SK-N-SH (cell line): ENCODE data around the gene SPIRE2. TPM values are rescaled to one million over a fixed set of nuclear protein-coding genes. Genes with fewer than 3 reads are reported as not detected.

Source experiments
- CTCF ChIA-PET: fragments of 300-600, 350-600 bp; formaldehyde crosslinking; extraction: SDS; loops from one replicate; lab custom pipeline; 2021; lab: Yijun Ruan, JAX
- POLR2A ChIA-PET: fragments of 350-600 bp; sonication (Branson Sonifier 250); formaldehyde crosslinking; extraction: SDS; loops from one replicate; lab custom pipeline; 2020; ENCODE audit warnings: antibody characterized with exemption, inconsistent platforms; lab: Yijun Ruan, JAX
- DNase-seq: peaks from one replicate; pipeline ENCODE4 v3.0.0; 2012
- H2AFZ ChIP-seq: fragments of 200-600 bp; sonication (generic); 2 replicates; pipeline ENCODE4 v1.8.1; 2016; ENCODE audit warnings: antibody characterized with exemption, mild to moderate bottlenecking, low read depth
- H3F3A ChIP-seq: fragments of 200-600 bp; sonication (generic); replicated peaks from 2 replicates; pipeline ENCODE3; 2016; ENCODE audit warnings: antibody characterized with exemption, mild to moderate bottlenecking; ENCODE audit not compliant: insufficient read depth
- H3K27ac ChIP-seq, 2 experiments: fragments of 200-500 bp in 1 of 2; fragments of 200-600 bp in 1 of 2; sonication (Bioruptor generic) in 1 of 2; sonication (generic), shearing (Covaris generic) in 1 of 2; 2 replicates each; pipeline versions ENCODE4 v1.5.1 to v1.6.1; 2014 to 2016; ENCODE audit warnings: low read depth in 2 of 2, inconsistent platforms in 1 of 2, low read length in 1 of 2, mild to moderate bottlenecking in 1 of 2, mixed read lengths in 1 of 2
- H3K27me3 ChIP-seq: fragments of 200-600 bp; sonication (generic), shearing (Covaris generic); 2 replicates; pipeline ENCODE4 v1.6.1; 2016; ENCODE audit warnings: mixed run types; ENCODE audit not compliant: insufficient read depth
- H3K36me3 ChIP-seq, 2 experiments: fragments of 200-500 bp in 1 of 2; fragments of 200-600 bp in 1 of 2; sonication (Bioruptor generic) in 1 of 2; sonication (generic) in 1 of 2; replicated peaks in 1 of 2; 2 replicates each; pipeline versions ENCODE3 to v1.5.1; 2014 to 2016; ENCODE audit warnings: low read length in 1 of 2, mild to moderate bottlenecking in 1 of 2; ENCODE audit not compliant: insufficient read depth in 2 of 2, control insufficient read depth in 1 of 2
- H3K4me1 ChIP-seq, 2 experiments: fragments of 200-500 bp in 1 of 2; fragments of 200-600 bp in 1 of 2; sonication (Bioruptor generic) in 1 of 2; sonication (generic), shearing (Covaris generic) in 1 of 2; 2 replicates each; pipeline versions ENCODE4 v1.5.1 to v1.6.1; 2014 to 2016; ENCODE audit warnings: low read depth in 1 of 2, low read length in 1 of 2, mixed run types in 1 of 2; ENCODE audit not compliant: insufficient read depth in 2 of 2, control insufficient read depth in 1 of 2
- H3K4me2 ChIP-seq: fragments of 200-600 bp; sonication (generic), shearing (Covaris generic); 2 replicates; pipeline ENCODE4 v1.6.1; 2017; ENCODE audit warnings: mixed run types
- H3K4me3 ChIP-seq, 2 experiments: fragments of 200-500 bp in 1 of 2; fragments of 200-600 bp in 1 of 2; sonication (Bioruptor generic) in 1 of 2; sonication (generic), shearing (Covaris generic) in 1 of 2; 2 replicates each; pipeline versions ENCODE4 v1.5.1 to v1.8.1; 2014 to 2016; ENCODE audit warnings: low read depth in 2 of 2, inconsistent platforms in 1 of 2, low read length in 1 of 2, mild to moderate bottlenecking in 1 of 2, mixed read lengths in 1 of 2, moderate library complexity in 1 of 2
- H3K79me2 ChIP-seq: fragments of 200-600 bp; sonication (generic); 2 replicates; pipeline ENCODE4 v1.8.1; 2017; ENCODE audit warnings: mild to moderate bottlenecking; ENCODE audit not compliant: insufficient read depth
- H3K9ac ChIP-seq: fragments of 200-600 bp; sonication (generic); 2 replicates; pipeline ENCODE4 v1.6.1; 2017; ENCODE audit warnings: mixed run types
- H3K9me2 ChIP-seq: fragments of 200-600 bp; sonication (generic); 2 replicates; pipeline ENCODE4 v1.6.1; 2017; ENCODE audit warnings: mixed run types
- H3K9me3 ChIP-seq: fragments of 200-600 bp; sonication (generic); 2 replicates; pipeline ENCODE4 v1.6.1; 2017; ENCODE audit warnings: mixed run types, mild to moderate bottlenecking, moderate library complexity
- H4K20me1 ChIP-seq: fragments of 200-600 bp; sonication (generic); 2 replicates; pipeline ENCODE4 v1.6.1; 2017; ENCODE audit warnings: mild to moderate bottlenecking, mixed run types; ENCODE audit not compliant: insufficient read depth
- CTCF ChIP-seq: fragments of 200-600 bp; sonication (generic); IDR thresholded peaks from 2 replicates; pipeline ENCODE4 v1.6.1; 2017; ENCODE audit warnings: antibody characterized with exemption, mild to moderate bottlenecking, moderate library complexity
- ELF1 ChIP-seq: IDR thresholded peaks from 2 replicates; pipeline ENCODE4 v1.4.0; 2012
- EP300 ChIP-seq, 2 experiments: IDR thresholded peaks; 2 replicates each; pipeline versions ENCODE4 v1.4.0 to v1.6.1; 2012; ENCODE audit warnings: borderline replicate concordance in 1 of 2, low read depth in 1 of 2, low read length in 1 of 2
- EZH2phosphoT487 ChIP-seq: fragments of 200-600 bp; sonication (generic); IDR thresholded peaks from 2 replicates; pipeline ENCODE4 v1.6.1; 2017; ENCODE audit warnings: low read depth, mixed run types, mild to moderate bottlenecking, antibody characterized with exemption, moderate library complexity, borderline replicate concordance
- FOXJ3 ChIP-seq: sonication (generic); formaldehyde crosslinking; IDR thresholded peaks from 2 replicates; pipeline ENCODE4 v1.5.1; 2020; ENCODE audit warnings: mild to moderate bottlenecking, missing genetic modification reagents
- GABPA ChIP-seq: IDR thresholded peaks from 2 replicates; pipeline ENCODE4 v1.4.0; 2012; ENCODE audit warnings: low read depth, mild to moderate bottlenecking
- IRF3 ChIP-seq: fragments of 150-350 bp; IDR thresholded peaks from 2 replicates; pipeline ENCODE4 v1.6.1; 2016; ENCODE audit warnings: mild to moderate bottlenecking, low read depth, low read length
- NFIC ChIP-seq: IDR thresholded peaks from 2 replicates; pipeline ENCODE4 v1.4.0; 2012; ENCODE audit warnings: borderline replicate concordance
- PBX3 ChIP-seq: IDR thresholded peaks from 2 replicates; pipeline ENCODE4; 2012
- POLR2AphosphoS5 ChIP-seq: IDR thresholded peaks from 2 replicates; pipeline ENCODE4 v1.6.1; 2012; ENCODE audit warnings: low read depth, low read length
- RFX5 ChIP-seq: IDR thresholded peaks from 2 replicates; pipeline ENCODE4 v1.6.1; 2012; ENCODE audit warnings: mild to moderate bottlenecking, improper control_type of control experiment, low read length
- SMC3 ChIP-seq: IDR thresholded peaks from 2 replicates; pipeline ENCODE4 v1.6.1; 2012; ENCODE audit warnings: low read depth, low read length, improper control_type of control experiment
- TCF12 ChIP-seq: IDR thresholded peaks from 2 replicates; pipeline ENCODE4 v1.4.0; 2012
- TEAD4 ChIP-seq: IDR thresholded peaks from 2 replicates; pipeline ENCODE4 v1.4.0; 2012; ENCODE audit warnings: mild to moderate bottlenecking, borderline replicate concordance; ENCODE audit not compliant: insufficient read depth
- USF2 ChIP-seq: fragments of 150-350 bp; IDR thresholded peaks from 2 replicates; pipeline ENCODE4 v1.6.1; 2017; ENCODE audit warnings: antibody characterized with exemption, low read length, low read depth, borderline replicate concordance
- ZBTB33 ChIP-seq: IDR thresholded peaks from 2 replicates; pipeline ENCODE4 v1.4.0; 2012; ENCODE audit warnings: low read depth, borderline replicate concordance
- WGBS: methylation state at CpG from one replicate; pipeline ENCODE4 v1.1.6; 2017; ENCODE audit warnings: low lambda C conversion rate; 5-methylcytosine and 5-hydroxymethylcytosine counted together
- polyA plus RNA-seq, 3 experiments: library from polyadenylated mRNA; depleted of rRNA; stranded (reverse); fragments of >200 nt; gene quantifications; 2 replicates each; pipeline ENCODE4 v1.2.3, GENCODE V29; 2012

The SPIRE2 gene
- polyA plus RNA-seq, 1 of the 3 experiments (the other 2 are of a cell fraction): 15.3 TPM

- ChIA-PET POLR2A (no interaction called here), CTCF (interaction anchor here (3.0 kb wide), 1 partner anchor 18 kb away, joined by 14 read pairs; no protein-coding TSS in a partner anchor)
- Histone ChIP-seq H3K9ac (no peak overlapping the region), H3K9me3 (no peaks in the 10 kb centered on the region), H3K4me2 (no peak overlapping the region), H3K27me3 (no peaks in the 10 kb centered on the region), H3F3A (no peaks in the 10 kb centered on the region), H4K20me1 (0 out of 2 replicates have a peak, but pooled peaks cover 15% of the 10 kb centered on the region), H3K36me3 (peaks cover 40 to 50% of the 10 kb centered on the region in 2 experiments), H3K27ac (no peak overlapping the region), H3K79me2 (peaks cover 12% of the 10 kb centered on the region; the same call in 1 of the 2 replicates), H3K4me3 (no peak overlapping the region), H2AFZ (no peak overlapping the region), H3K4me1 (no peaks in the 10 kb centered on the region), H3K9me2 (no peaks in the 10 kb centered on the region)
- no peak for TF ChIP-seq TCF12
- TF ChIP-seq GABPA: no peak
- TF ChIP-seq ELF1: no peak
- TF ChIP-seq EP300 (IDR thresholded peaks at IDR 0.05; ENCODE audit: borderline replicate concordance in 1 of 2, low read depth in 1 of 2, low read length in 1 of 2): no peak
- DNase-seq: no peak
- 96% methylated on average over 7 of the region's 9 CpGs for WGBS
Observed at GRCh38 chr16:89892635-89893034, 64.4 kb downstream of the SPIRE2 start.

GRCh38 chr16:89893642-89894548 lies 65.6 kb downstream of the SPIRE2 start:
- Histone ChIP-seq H3K79me2 (peaks cover 12% of the 10 kb centered on the region; the same call in 1 of the 2 replicates), H3K4me2 (no peak overlapping the region)
- CTCF ChIA-PET: interaction anchor here (0.7 to 3.0 kb wide), 2 partner anchors 16 to 21 kb away, joined by 4 to 14 read pairs; partner anchors contain the start of gene TCF25

More at GRCh38 chr16:89893642-89894548, 65.6 kb downstream of the SPIRE2 start:
- H3K27me3 ChIP-seq: no peaks in the 10 kb centered on the region
- 0 out of 2 replicates have a peak, but pooled peaks cover 15% of the 10 kb centered on the region for H4K20me1 ChIP-seq
- no peak overlapping the region for H3K9ac ChIP-seq
- 95% methylated on average over 13 of the region's 45 CpGs for WGBS
- no peaks in the 10 kb centered on the region for H3K9me2 ChIP-seq
- no peak for TF ChIP-seq ZBTB33
- TF ChIP-seq FOXJ3: no peak
- no peak for TF ChIP-seq EZH2phosphoT487
- no peak for TF ChIP-seq TCF12
- no peak for TF ChIP-seq POLR2AphosphoS5
- TF ChIP-seq USF2: no peak
- TF ChIP-seq EP300 (IDR thresholded peaks at IDR 0.05; ENCODE audit: borderline replicate concordance in 1 of 2, low read depth in 1 of 2, low read length in 1 of 2): no peak
- TF ChIP-seq SMC3: no peak
- no peak for TF ChIP-seq NFIC
- no peak for TF ChIP-seq CTCF
- no peak for TF ChIP-seq PBX3
- TF ChIP-seq TEAD4: no peak
- TF ChIP-seq RFX5: no peak
- TF ChIP-seq IRF3: no peak
- TF ChIP-seq, all 33 proteins: peak for 0
- Histone ChIP-seq H3K4me1 (no peaks in the 10 kb centered on the region), H3F3A (no peaks in the 10 kb centered on the region), H3K9me3 (no peaks in the 10 kb centered on the region), H3K4me3 (no peak overlapping the region), H3K36me3 (peaks cover 38 to 62% of the 10 kb centered on the region in 2 experiments), H2AFZ (no peak overlapping the region), H3K27ac (no peak overlapping the region)
- no peak for DNase-seq
- POLR2A ChIA-PET: no interaction called here
